Testis (tissue), 2 donors: ENCODE results near the gene MRNIP.

ENCODE experiments used
- CTCF ChIP-seq, 3 experiments: fragments of 450-650 bp in 2 of 3; fragments of 200-600 bp in 1 of 3; sonication (generic) in 1 of 3; IDR thresholded peaks; one replicate each; pipeline ENCODE4 v1.5.1; 2016 to 2019; ENCODE audit warnings: antibody characterized with exemption in 3 of 3, mild to moderate bottlenecking in 2 of 3, moderate library complexity in 1 of 3
- POLR2A ChIP-seq: fragments of 450-650 bp; IDR thresholded peaks from one replicate; pipeline ENCODE4 v1.6.1; 2017; ENCODE audit warnings: antibody characterized with exemption, mild to moderate bottlenecking, moderate library complexity

- no peak for TF ChIP-seq POLR2A
- TF ChIP-seq CTCF (IDR thresholded peaks at IDR 0.05) = no peak
Measured at GRCh38 chr5:179887095-179887494, 28.5 kb upstream of the MRNIP start.
